Tibial artery (tissue), 4 donors: ENCODE results near the gene SLC9C1.

ENCODE experiments used
- DNase-seq, 2 donors: peaks; one replicate each; pipeline ENCODE4 v3.0.0-alpha.2; 2019
- H3K27ac ChIP-seq, 2 donors: fragments of 200-600 bp; sonication (generic) in 1 of 2; 1 replicate in 1 of 2; 2 replicates in 1 of 2; pipeline ENCODE4 v1.5.1; 2018 to 2019; ENCODE audit warnings: mild to moderate bottlenecking in 1 of 2
- H3K27me3 ChIP-seq, 2 donors: fragments of 200-600 bp; sonication (generic) in 1 of 2; one replicate each; pipeline versions ENCODE4 v1.5.1 to v1.6.0; 2016 to 2019
- H3K36me3 ChIP-seq, 3 donors: fragments of 200-600 bp; sonication (generic) in 2 of 3; one replicate each; pipeline ENCODE4 v1.5.1; 2016 to 2019; ENCODE audit warnings: mild to moderate bottlenecking in 2 of 3
- H3K4me1 ChIP-seq, 4 donors: fragments of 200-600 bp; sonication (generic) in 2 of 4; 1 replicate in 3 of 4; 2 replicates in 1 of 4; pipeline ENCODE4 v1.5.1; 2016 to 2019
- H3K4me3 ChIP-seq, 2 donors: fragments of 200-600 bp; sonication (generic) in 1 of 2; 1 replicate in 1 of 2; 2 replicates in 1 of 2; pipeline ENCODE4 v1.5.1; 2018 to 2019; ENCODE audit warnings: mild to moderate bottlenecking in 2 of 2
- H3K9me3 ChIP-seq, 3 donors: fragments of 200-600 bp; sonication (generic) in 1 of 3; one replicate each; pipeline ENCODE4 v1.5.1; 2016 to 2019
- CTCF ChIP-seq, 2 experiments: fragments of 200-600 bp in 1 of 2; fragments of 450-650 bp in 1 of 2; IDR thresholded peaks; one replicate each; pipeline ENCODE4 v1.5.1; 2017 to 2019; ENCODE audit warnings: antibody characterized with exemption in 2 of 2, mild to moderate bottlenecking in 1 of 2, moderate library complexity in 1 of 2
- intact Hi-C: fragments of 100-400 bp; cut with DNase I; formaldehyde crosslinking; loops from one replicate; pipeline ENCODE4 v1.15.0; 2023; ENCODE audit warnings: low total_unique reads

Gene SLC9C1

GRCh38 chr3:112124907-112125607, 169.0 kb downstream of the SLC9C1 start:
- Histone ChIP-seq H3K27me3 (no peaks in the 10 kb centered on the region), H3K9me3 (no peaks in the 10 kb centered on the region), H3K4me1 (peaks cover 0 to 4% (median 0%) of the 10 kb centered on the region in 4 donors), H3K4me3 (no peak overlapping the region), H3K27ac (no peak overlapping the region), H3K36me3 (no peaks in the 10 kb centered on the region)
- DNase-seq, result no peak
- intact Hi-C loops, result no loop called here
- no peak for TF ChIP-seq CTCF (IDR thresholded peaks at IDR 0.05)

- intact Hi-C loops, result no loop called here
Measured at GRCh38 chr3:112123548-112123947, 170.5 kb downstream of the SLC9C1 start.

GRCh38 chr3:112122870-112123269, 171.1 kb downstream of the SLC9C1 start:
- intact Hi-C loops, result no loop called here
- Histone ChIP-seq H3K27ac (no peak overlapping the region), H3K27me3 (no peaks in the 10 kb centered on the region), H3K4me1 (peaks cover 0 to 4% (median 0%) of the 10 kb centered on the region in 4 donors), H3K4me3 (no peak overlapping the region), H3K36me3 (no peaks in the 10 kb centered on the region), H3K9me3 (no peaks in the 10 kb centered on the region)
- TF ChIP-seq CTCF (IDR thresholded peaks at IDR 0.05), result no peak
- DNase-seq, result no peak

More at GRCh38 chr3:112123548-112123947, 170.5 kb downstream of the SLC9C1 start:
- DNase-seq, result no peak
- Histone ChIP-seq H3K9me3 (no peaks in the 10 kb centered on the region), H3K4me1 (peaks cover 0 to 4% (median 0%) of the 10 kb centered on the region in 4 donors), H3K4me3 (no peak overlapping the region), H3K27me3 (no peaks in the 10 kb centered on the region), H3K27ac (no peak overlapping the region), H3K36me3 (no peaks in the 10 kb centered on the region)
- TF ChIP-seq CTCF (IDR thresholded peaks at IDR 0.05), result no peak

- no peaks in the 10 kb centered on the region for H3K27me3 ChIP-seq
- H3K9me3 ChIP-seq, result no peaks in the 10 kb centered on the region
- no peak for TF ChIP-seq CTCF (IDR thresholded peaks at IDR 0.05)
- H3K36me3 ChIP-seq, result no peaks in the 10 kb centered on the region
- intact Hi-C loops, result no loop called here
- H3K4me3 ChIP-seq, result no peak overlapping the region
- H3K4me1 ChIP-seq, result peaks cover 0 to 4% (median 0%) of the 10 kb centered on the region in 4 donors
- H3K27ac ChIP-seq, result no peak overlapping the region
- no peak for DNase-seq
Measured at GRCh38 chr3:112121577-112122547, 172.2 kb downstream of the SLC9C1 start.

- no peaks in the 10 kb centered on the region for H3K9me3 ChIP-seq
- no peak overlapping the region for H3K27ac ChIP-seq
- H3K27me3 ChIP-seq, result no peaks in the 10 kb centered on the region
- no peaks in the 10 kb centered on the region for H3K4me1 ChIP-seq
- no peaks in the 10 kb centered on the region for H3K36me3 ChIP-seq
- no peak for TF ChIP-seq CTCF (IDR thresholded peaks at IDR 0.05)
- intact Hi-C loops, result no loop called here
- H3K4me3 ChIP-seq, result no peak overlapping the region
- no peak for DNase-seq
Measured at GRCh38 chr3:112119962-112120836, 173.8 kb downstream of the SLC9C1 start.
